PC-9 (cell line): ENCODE measurements around the gene DPYSL5.

Experiments
- EZH2 ChIP-seq: fragments of 200-600 bp; sonication (generic); IDR thresholded peaks from 2 replicates; pipeline ENCODE4 v1.8.0; 2017; ENCODE audit warnings: antibody characterized with exemption, low read depth
- TF ChIP-seq, protein P1 (sequence below): fragments of 200-600 bp; sonication (generic); conservative IDR thresholded peaks from 2 replicates; pipeline ENCODE4 v1.6.1; 2017; ENCODE audit warnings: mixed run types, antibody characterized with exemption, mild to moderate bottlenecking, moderate library complexity

DNA sequence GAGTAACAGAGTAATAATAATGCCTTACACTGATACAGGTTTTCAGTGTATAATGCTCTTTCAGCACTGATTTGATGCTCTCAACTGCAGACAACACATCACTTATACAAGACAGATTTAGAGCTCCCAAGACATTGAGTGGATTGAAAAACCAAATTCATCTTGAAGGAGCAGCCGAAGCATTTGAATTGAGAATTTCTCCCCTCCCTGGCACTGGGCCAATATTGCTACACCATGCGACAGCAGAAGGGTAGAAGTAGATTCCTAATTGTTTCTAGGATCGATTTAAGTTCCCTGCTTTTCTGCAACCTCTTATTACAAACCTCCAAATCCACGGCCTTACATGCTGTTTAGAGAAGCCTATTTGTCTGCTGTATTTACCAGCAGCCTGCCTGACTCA is 46.6 kb upstream of the DPYSL5 start:
- TF ChIP-seq EZH2, result no peak
- TF ChIP-seq, protein P1, sequence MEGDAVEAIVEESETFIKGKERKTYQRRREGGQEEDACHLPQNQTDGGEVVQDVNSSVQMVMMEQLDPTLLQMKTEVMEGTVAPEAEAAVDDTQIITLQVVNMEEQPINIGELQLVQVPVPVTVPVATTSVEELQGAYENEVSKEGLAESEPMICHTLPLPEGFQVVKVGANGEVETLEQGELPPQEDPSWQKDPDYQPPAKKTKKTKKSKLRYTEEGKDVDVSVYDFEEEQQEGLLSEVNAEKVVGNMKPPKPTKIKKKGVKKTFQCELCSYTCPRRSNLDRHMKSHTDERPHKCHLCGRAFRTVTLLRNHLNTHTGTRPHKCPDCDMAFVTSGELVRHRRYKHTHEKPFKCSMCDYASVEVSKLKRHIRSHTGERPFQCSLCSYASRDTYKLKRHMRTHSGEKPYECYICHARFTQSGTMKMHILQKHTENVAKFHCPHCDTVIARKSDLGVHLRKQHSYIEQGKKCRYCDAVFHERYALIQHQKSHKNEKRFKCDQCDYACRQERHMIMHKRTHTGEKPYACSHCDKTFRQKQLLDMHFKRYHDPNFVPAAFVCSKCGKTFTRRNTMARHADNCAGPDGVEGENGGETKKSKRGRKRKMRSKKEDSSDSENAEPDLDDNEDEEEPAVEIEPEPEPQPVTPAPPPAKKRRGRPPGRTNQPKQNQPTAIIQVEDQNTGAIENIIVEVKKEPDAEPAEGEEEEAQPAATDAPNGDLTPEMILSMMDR, result no peak
